Small intestine (tissue), 7 donors: ENCODE results near the gene TSPAN3. TPM values are rescaled to one million over a fixed set of nuclear protein-coding genes. Genes with fewer than 3 reads are reported as not detected.

Source experiments
- DNase-seq, 2 donors: peaks; one replicate each; pipeline versions ENCODE4 v3.0.0 to v3.0.0-alpha.2; 2013
- FAIRE-seq: peaks from 2 replicates; lab custom pipeline; 2012; peaks lifted over from hg19 to GRCh38; lab: Jason Lieb, UNC
- H3K27ac ChIP-seq, 3 donors: one replicate each; pipeline ENCODE4 v1.5.1; 2013; ENCODE audit warnings: low read length in 2 of 3, mild to moderate bottlenecking in 2 of 3, control low read depth in 1 of 3, inconsistent platforms in 1 of 3, low read depth in 1 of 3, moderate library complexity in 1 of 3
- H3K27me3 ChIP-seq, 3 donors: one replicate each; pipeline ENCODE4 v1.6.1; 2013; ENCODE audit warnings: low read length in 3 of 3, inconsistent platforms in 1 of 3; ENCODE audit not compliant: control insufficient read depth in 3 of 3, insufficient read depth in 3 of 3
- H3K36me3 ChIP-seq, 3 donors: one replicate each; pipeline ENCODE4 v1.6.1; 2013; ENCODE audit warnings: low read length in 3 of 3, inconsistent platforms in 1 of 3, low read depth in 1 of 3, mild to moderate bottlenecking in 1 of 3, moderate library complexity in 1 of 3; ENCODE audit not compliant: control insufficient read depth in 3 of 3, insufficient read depth in 2 of 3
- H3K4me1 ChIP-seq, 3 donors: one replicate each; pipeline ENCODE4 v1.6.1; 2013; ENCODE audit warnings: low read length in 2 of 3, inconsistent platforms in 1 of 3, low read depth in 1 of 3, mild to moderate bottlenecking in 1 of 3, moderate library complexity in 1 of 3; ENCODE audit not compliant: control insufficient read depth in 3 of 3, insufficient read depth in 2 of 3
- H3K4me3 ChIP-seq, 3 donors: one replicate each; pipeline ENCODE4 v1.5.1; 2013; ENCODE audit warnings: low read length in 3 of 3, control low read depth in 1 of 3, inconsistent platforms in 1 of 3, low read depth in 1 of 3, mild to moderate bottlenecking in 1 of 3, moderate library complexity in 1 of 3
- H3K9me3 ChIP-seq, 2 donors: one replicate each; pipeline ENCODE4 v1.6.1; 2013; ENCODE audit warnings: low read depth in 1 of 2, low read length in 1 of 2; ENCODE audit not compliant: control insufficient read depth in 2 of 2, insufficient read depth in 1 of 2
- WGBS, 3 donors: extraction: QIAGEN DNeasy Blood & Tissue Kit; methylation state at CpG; one replicate each; pipeline ENCODE4 v1.1.7; 2013; 5-methylcytosine and 5-hydroxymethylcytosine counted together
- polyA plus RNA-seq, 4 donors: library from polyadenylated mRNA; stranded (reverse) in 3 of 4; unstranded in 1 of 4; fragments of 200-250 nt in 3 of 4; fragments of 120-200 nt in 1 of 4; gene quantifications; one replicate each; pipeline versions ENCODE4 v1.2.1 to v1.2.3, GENCODE V29; 2013
- donor health status: healthy with polysubstance abuse.
- donor health status: control.
- donor health status: control.
- donor health status: Bipolar disorder and iron deficiency.
- donor health status: healthy.

The TSPAN3 gene
- polyA plus RNA-seq, 4 donors, result 263 to 628 (median 343) TPM

DNA sequence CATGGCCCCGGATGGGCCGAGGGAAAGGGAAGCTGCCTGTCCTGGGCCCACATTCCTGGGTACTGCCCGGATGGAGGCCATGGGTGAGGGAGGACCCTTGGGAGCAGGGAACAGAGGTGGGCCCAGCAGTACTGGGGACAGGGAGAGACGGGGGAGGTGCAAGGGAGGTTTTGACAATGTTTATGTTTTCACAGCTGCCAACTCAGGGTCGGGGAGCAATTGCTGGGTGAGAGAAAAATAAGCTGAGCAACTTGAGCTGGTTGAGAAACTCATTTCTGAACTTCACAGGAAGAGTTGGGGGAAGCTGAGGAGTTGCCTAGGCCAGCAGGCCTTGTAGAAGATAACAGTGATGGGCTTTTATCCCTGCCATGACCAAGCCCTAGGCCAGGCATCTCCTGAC lies 11.1 kb upstream of the TSPAN3 start:
- H3K4me3 ChIP-seq, result no peak overlapping the region
- DNase-seq (no peak), FAIRE-seq (no peak)
- no peaks in the 10 kb centered on the region for H3K36me3 ChIP-seq
- H3K9me3 ChIP-seq, result no peaks in the 10 kb centered on the region
- no peak overlapping the region for H3K27ac ChIP-seq
- WGBS, 3 donors, result 75 to 82% (median 79%) methylated on average over 5 of the region's 5 CpGs
- H3K4me1 ChIP-seq, result peaks cover 0 to 2% (median 0%) of the 10 kb centered on the region in 3 donors
- H3K27me3 ChIP-seq, result no peaks in the 10 kb centered on the region

DNA sequence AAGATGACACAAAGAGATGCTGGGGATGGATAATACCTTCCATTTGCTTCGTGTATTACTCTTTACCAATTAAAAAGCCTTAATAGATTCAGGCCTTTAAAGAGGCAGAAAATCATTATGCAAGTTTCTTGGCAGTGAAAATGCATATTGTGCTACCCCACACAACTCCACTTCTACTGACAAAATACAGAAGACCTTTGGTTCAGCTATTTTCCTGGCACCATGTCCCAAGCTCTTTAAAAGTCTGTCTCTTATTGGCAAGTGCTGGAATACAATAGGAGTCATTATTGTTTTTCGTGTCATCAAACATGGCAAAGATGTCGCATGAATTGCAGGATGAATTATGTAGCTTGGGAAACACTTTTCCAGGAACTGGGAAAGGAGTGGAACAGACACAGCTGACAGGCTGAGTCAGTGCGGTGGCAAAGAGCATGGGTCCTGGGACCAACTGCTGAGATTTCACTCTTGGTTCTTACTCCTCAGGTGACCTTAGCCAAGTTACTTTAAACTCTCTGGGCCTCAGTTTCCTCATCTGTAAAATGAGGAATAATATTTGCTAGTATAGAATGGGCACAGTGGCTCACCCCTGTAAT lies 5.5 kb upstream of the TSPAN3 start:
- no peaks in the 10 kb centered on the region for H3K36me3 ChIP-seq
- FAIRE-seq, result no peak
- H3K27me3 ChIP-seq, result no peaks in the 10 kb centered on the region
- H3K27ac ChIP-seq, result no peak overlapping the region
- H3K9me3 ChIP-seq, result no peaks in the 10 kb centered on the region
- DNase-seq, result no peak
- H3K4me3 ChIP-seq, result no peak overlapping the region
- WGBS, 3 donors, result 67 to 86% (median 78%) methylated on average over 4 of the region's 4 CpGs
- peaks cover 0 to under 1% (median 0%) of the 10 kb centered on the region in 3 donors for H3K4me1 ChIP-seq

DNA sequence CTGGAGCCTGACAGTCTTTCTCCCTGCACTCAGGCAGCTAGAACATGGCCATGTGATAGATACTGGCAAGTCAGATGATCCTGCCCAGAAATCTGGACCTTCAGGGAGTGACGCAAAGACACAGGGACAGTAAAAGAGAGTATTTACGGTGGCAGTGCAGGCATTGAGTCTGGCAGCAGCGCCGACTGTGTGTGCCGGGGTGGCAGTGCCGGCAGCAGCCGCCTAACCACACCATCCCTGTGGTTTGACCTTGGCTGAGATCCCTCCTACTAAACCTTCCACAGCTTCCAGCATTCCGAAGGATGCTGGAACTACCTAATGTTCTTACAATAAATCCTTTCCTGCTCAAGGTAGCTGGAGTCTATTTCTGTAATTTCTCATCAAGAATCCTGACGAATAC lies 4.6 kb upstream of the TSPAN3 start:
- Histone ChIP-seq H3K36me3 (no peaks in the 10 kb centered on the region), H3K4me1 (peaks cover 0 to 5% (median 0%) of the 10 kb centered on the region in 3 donors), H3K27me3 (no peaks in the 10 kb centered on the region), H3K27ac (no peak overlapping the region), H3K9me3 (no peaks in the 10 kb centered on the region), H3K4me3 (no peak overlapping the region)
- WGBS, 3 donors, result 76 to 83% (median 80%) methylated on average over 9 of the region's 9 CpGs
- no peak for DNase-seq
- FAIRE-seq, result no peak

DNA sequence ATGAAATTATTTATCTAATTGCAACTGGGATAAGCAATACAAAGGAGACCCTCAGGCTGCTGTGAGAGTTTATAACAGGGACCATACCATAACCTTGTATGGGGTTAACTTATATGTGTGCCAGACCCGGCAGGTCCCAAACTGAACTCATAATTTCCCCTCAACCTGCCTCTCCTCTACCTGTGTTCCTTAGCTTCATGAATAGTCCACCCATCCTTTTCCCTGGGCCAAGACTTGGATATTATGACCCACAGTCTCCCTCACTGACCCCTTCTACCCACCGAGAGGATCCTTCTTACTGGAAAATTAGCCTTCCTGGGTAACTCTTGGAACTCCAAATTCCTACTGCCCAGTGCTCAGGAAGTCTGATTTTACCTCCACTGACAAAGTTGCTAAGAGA lies 3.4 kb upstream of the TSPAN3 start:
- 77 to 87% (median 85%) methylated on average over 2 of the region's 2 CpGs for WGBS, 3 donors
- no peak for FAIRE-seq

DNA sequence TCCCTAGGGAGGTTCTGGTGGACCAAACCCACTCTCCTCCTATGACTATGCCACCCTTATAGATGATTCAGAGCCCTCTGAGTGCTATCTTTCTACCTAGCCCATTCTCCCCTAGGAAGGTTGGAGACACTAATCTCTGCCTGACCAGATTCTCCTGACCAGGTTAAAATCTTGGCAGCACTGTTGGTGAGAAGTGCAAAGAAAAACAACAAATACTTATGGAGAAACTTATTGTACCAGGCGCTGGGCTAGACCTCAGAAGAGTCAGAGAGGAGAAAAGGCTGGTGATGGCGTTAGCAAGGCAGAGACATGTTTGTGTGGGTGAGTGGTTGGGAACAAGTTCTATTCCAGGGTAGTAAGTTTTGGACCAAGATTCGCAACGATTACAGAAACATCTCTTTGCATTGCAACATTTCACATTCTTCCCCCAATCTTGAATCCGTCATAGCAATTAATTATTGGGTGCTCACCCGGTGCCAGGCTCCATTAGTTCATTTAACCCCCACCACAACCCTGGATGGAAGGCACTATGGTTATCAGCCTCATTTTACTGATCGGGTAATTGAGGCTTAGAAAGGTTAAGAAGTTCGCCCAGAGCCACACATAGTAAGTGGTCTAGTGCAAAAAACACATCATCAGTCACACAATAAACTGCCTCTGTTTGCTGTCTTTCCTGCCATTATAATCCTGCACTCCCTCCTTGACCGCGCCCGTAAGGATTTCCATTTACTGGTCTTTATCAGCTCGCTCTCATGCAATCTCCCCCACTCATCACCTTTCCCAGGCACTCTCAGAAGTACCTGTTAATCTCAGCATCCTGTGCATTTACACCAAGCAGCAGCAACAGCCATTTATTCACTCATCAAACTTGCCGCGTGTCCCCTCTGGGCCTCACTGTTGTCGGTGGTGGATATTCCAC lies 655 bp upstream of the TSPAN3 start:
- peaks cover 0 to 4% (median 0%) of the 10 kb centered on the region in 3 donors for H3K36me3 ChIP-seq
- H3K27me3 ChIP-seq, result no peaks in the 10 kb centered on the region
- H3K4me1 ChIP-seq, result peaks cover 0 to 28% (median 0%) of the 10 kb centered on the region in 3 donors
- peak overlapping the region in 1 of 3 donors; percentile 97 for H3K27ac ChIP-seq
- FAIRE-seq, result no peak
- 85 to 86% (median 85%) methylated on average over 15 of the region's 15 CpGs for WGBS, 3 donors
- no peaks in the 10 kb centered on the region for H3K9me3 ChIP-seq
- no peak for DNase-seq
- peak overlapping the region in 1 of 3 donors; percentile 95 for H3K4me3 ChIP-seq

More for the DNA sequence above, 3.4 kb upstream of the TSPAN3 start:
- Histone ChIP-seq H3K4me3 (no peak overlapping the region), H3K9me3 (no peaks in the 10 kb centered on the region), H3K36me3 (peaks cover 0 to 4% (median 0%) of the 10 kb centered on the region in 3 donors), H3K27ac (no peak overlapping the region), H3K27me3 (no peaks in the 10 kb centered on the region), H3K4me1 (peaks cover 0 to 6% (median 0%) of the 10 kb centered on the region in 3 donors)
- DNase-seq, result no peak

DNA sequence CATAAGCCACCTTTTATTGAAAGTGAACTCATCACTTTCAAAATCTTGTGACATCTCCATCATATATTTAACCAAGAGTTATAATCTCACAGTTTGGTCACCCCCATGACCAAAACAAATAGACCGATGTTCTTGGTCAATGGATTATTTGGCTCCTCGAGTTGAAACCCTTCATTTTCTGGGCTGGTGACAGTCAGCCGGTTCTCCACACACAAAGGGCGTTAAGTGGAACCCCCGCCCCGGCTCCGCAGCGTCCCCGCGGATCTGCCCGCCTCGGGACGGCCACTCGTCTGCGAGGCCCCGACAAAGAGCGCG lies 772 bp downstream of the TSPAN3 start:
- H3K4me1 ChIP-seq, result peaks cover 0 to 38% (median 0%) of the 10 kb centered on the region in 3 donors
- H3K9me3 ChIP-seq, result no peaks in the 10 kb centered on the region
- no peaks in the 10 kb centered on the region for H3K27me3 ChIP-seq
- 0 to 1% (median 1%) methylated on average over 18 of the region's 18 CpGs for WGBS, 3 donors
- no peak for FAIRE-seq
- peak overlapping the region; percentile 90 to 95 (median 93) for H3K4me3 ChIP-seq
- no peak for DNase-seq
- peak overlapping the region; percentile 85 to 97 (median 95) for H3K27ac ChIP-seq
- H3K36me3 ChIP-seq, result peaks cover 0 to 7% (median 0%) of the 10 kb centered on the region in 3 donors

DNA sequence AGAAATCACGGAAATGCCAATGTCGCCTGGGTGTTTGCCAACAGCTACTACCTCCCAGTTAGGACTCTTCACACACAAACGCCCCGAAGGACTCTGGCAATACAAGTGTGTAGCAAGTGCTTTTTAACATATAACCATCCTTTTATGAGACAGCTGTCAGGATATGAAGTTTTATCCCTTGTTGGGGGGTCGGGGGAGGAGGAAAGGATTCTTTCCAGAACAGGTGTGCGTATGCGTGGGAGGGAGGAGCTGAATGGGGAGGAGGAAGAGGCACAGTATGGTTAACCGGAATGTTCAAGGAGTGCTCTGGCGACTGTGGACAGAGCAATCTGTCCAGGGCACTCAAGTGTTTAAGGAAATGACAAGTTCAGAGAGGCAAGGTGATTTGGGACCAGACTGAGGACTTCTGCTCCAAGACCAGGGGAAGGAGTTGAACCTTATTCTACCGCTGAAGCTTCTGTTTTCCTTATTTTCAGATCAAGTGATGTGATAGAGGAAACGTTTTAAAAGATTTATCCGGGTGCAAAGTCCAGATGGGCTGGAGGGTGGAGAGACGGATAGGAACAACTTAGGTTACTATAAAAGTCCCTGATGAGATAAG lies 1.3 kb downstream of the TSPAN3 start:
- Histone ChIP-seq H3K4me1 (peaks cover 2 to 43% (median 3%) of the 10 kb centered on the region in 3 donors), H3K27ac (peak overlapping the region; percentile 74 to 97 (median 95)), H3K9me3 (no peaks in the 10 kb centered on the region), H3K36me3 (peaks cover 0 to 7% (median 0%) of the 10 kb centered on the region in 3 donors), H3K4me3 (peak overlapping the region in 2 of 3 donors; percentile 93 to 95), H3K27me3 (no peaks in the 10 kb centered on the region)
- FAIRE-seq (no peak), DNase-seq (peak; percentile 92 to 96)
- 11 to 28% (median 26%) methylated on average over 13 of the region's 13 CpGs for WGBS, 3 donors

DNA sequence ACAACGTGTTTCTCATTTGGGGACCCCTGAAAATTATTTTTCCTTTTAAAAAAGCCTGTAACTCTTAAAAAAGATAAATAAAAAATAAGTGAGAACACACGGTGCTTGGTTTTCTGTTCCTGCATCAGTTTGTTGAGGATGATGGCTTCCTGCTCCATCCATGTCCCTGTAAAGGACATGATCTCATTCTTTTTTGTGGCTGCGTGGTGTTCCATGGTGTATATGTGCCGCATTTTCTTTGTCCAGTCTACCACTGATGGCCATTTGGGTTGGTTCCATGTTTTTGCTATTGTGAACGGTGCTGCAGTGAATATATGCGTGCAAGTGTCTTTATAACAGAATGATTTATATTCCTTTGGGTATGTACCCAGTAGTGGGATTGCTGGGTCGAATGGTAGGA lies 2.3 kb downstream of the TSPAN3 start:
- 48 to 73% (median 69%) methylated on average over 7 of the region's 7 CpGs for WGBS, 3 donors
- no peak for DNase-seq
- Histone ChIP-seq H3K27ac (peak overlapping the region in 2 of 3 donors; percentile 64 to 95), H3K4me1 (peaks cover 3 to 50% (median 3%) of the 10 kb centered on the region in 3 donors), H3K27me3 (no peaks in the 10 kb centered on the region), H3K4me3 (peak overlapping the region in 2 of 3 donors; percentile 36 to 93), H3K9me3 (no peaks in the 10 kb centered on the region), H3K36me3 (peaks cover 0 to 7% (median 0%) of the 10 kb centered on the region in 3 donors)
- FAIRE-seq, result no peak
